ENCODE results near the gene HOXC11. TPM values are rescaled to one million over a fixed set of nuclear protein-coding genes. Genes with fewer than 3 reads are reported as not detected.

The HOXC11 gene
- total RNA-seq, 2 donors from 2014 or later = not detected

GRCh38 chr12:53987787-53988230, 14.9 kb downstream of the HOXC11 start:
- intact Hi-C loops (cut with DNase I) = no loop called here
- TF ChIP-seq POLR2AphosphoS5 (IDR thresholded peaks at IDR 0.05) (no peak), POLR2A (IDR thresholded peaks at IDR 0.05) (no peak)
- TF ChIP-seq, protein P1, sequence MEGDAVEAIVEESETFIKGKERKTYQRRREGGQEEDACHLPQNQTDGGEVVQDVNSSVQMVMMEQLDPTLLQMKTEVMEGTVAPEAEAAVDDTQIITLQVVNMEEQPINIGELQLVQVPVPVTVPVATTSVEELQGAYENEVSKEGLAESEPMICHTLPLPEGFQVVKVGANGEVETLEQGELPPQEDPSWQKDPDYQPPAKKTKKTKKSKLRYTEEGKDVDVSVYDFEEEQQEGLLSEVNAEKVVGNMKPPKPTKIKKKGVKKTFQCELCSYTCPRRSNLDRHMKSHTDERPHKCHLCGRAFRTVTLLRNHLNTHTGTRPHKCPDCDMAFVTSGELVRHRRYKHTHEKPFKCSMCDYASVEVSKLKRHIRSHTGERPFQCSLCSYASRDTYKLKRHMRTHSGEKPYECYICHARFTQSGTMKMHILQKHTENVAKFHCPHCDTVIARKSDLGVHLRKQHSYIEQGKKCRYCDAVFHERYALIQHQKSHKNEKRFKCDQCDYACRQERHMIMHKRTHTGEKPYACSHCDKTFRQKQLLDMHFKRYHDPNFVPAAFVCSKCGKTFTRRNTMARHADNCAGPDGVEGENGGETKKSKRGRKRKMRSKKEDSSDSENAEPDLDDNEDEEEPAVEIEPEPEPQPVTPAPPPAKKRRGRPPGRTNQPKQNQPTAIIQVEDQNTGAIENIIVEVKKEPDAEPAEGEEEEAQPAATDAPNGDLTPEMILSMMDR (IDR thresholded peaks at IDR 0.05) = no peak
- Histone ChIP-seq H3K4me3 (no peak overlapping the region), H3K27ac (no peak overlapping the region), H3K36me3 (no peaks in the 10 kb centered on the region), H3K9me3 (no peaks in the 10 kb centered on the region), H3K4me1 (replicated peaks) (no peaks in the 10 kb centered on the region), H3K27me3 (replicated peaks; ENCODE audit: insufficient read depth) (peaks cover 79% of the 10 kb centered on the region)
- no peak for DNase-seq (ENCODE audit: low spot score)
- WGBS = 28% methylated on average over 4 of the region's 4 CpGs

- intact Hi-C loops (cut with DNase I) = no loop called here
- Histone ChIP-seq H3K4me3 (no peak overlapping the region), H3K27ac (no peak overlapping the region), H3K4me1 (replicated peaks) (no peaks in the 10 kb centered on the region), H3K9me3 (no peaks in the 10 kb centered on the region), H3K27me3 (replicated peaks; ENCODE audit: insufficient read depth) (peaks cover 78% of the 10 kb centered on the region), H3K36me3 (no peaks in the 10 kb centered on the region)
- no peak for DNase-seq (ENCODE audit: low spot score)
- TF ChIP-seq POLR2AphosphoS5 (IDR thresholded peaks at IDR 0.05) (no peak), POLR2A (IDR thresholded peaks at IDR 0.05) (no peak)
- TF ChIP-seq, protein P1 (IDR thresholded peaks at IDR 0.05) = no peak
- WGBS = 15% methylated on average over 5 of the region's 5 CpGs
Observed at GRCh38 chr12:53988541-53989226, 15.8 kb downstream of the HOXC11 start.

DNA sequence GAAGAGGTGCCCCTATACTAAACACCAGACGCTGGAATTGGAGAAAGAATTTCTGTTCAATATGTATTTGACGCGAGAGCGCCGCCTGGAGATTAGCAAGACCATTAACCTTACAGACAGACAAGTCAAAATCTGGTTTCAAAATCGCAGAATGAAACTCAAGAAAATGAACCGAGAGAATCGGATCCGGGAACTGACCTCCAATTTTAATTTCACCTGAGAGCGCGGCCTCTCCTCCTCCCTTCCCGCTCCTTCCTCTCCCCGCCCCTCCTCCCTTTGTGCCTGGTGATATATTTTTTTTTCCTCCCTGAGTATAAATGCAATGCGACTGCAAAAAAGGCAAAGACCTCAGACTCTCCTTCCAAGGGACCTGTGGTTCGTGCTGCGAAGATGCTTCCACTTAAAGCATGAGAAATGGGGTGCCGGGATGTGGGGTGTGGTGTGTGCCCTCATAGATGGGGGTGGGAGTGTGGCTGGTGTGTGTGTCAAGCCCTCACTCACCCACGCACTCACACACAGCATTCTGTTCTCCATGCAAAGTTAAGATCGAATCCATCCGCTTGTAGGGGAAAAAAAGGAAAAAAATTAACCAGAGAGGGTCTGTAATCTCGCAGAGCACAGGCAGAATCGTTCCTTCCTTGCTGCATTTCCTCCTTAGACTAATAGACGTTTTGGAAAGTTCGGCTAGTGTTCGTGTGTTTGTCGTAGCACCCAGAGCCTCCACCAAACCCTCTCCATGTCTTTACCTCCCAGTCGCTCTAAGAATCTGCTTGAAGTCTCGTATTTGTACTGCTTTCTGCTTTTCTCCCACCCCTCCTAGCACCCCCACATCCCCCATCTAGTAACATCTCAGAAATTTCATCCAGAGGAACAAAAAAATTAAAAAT, 16.5 kb downstream of the HOXC11 start:
- Histone ChIP-seq H3K4me3 (no peak overlapping the region), H3K4me1 (replicated peaks) (no peaks in the 10 kb centered on the region)
- 9% methylated on average over 28 of the region's 28 CpGs for WGBS

GRCh38 chr12:53990311-53991076, 17.6 kb downstream of the HOXC11 start:
- intact Hi-C loops (cut with DNase I) = no loop called here
- Histone ChIP-seq H3K9me3 (no peaks in the 10 kb centered on the region), H3K27me3 (replicated peaks; ENCODE audit: insufficient read depth) (peaks cover 73% of the 10 kb centered on the region), H3K27ac (no peak overlapping the region), H3K4me3 (no peak overlapping the region), H3K4me1 (replicated peaks) (no peaks in the 10 kb centered on the region), H3K36me3 (no peaks in the 10 kb centered on the region)
- 5% methylated on average over 27 of the region's 27 CpGs for WGBS
- DNase-seq (ENCODE audit: low spot score) = no peak
- TF ChIP-seq, protein P1 (IDR thresholded peaks at IDR 0.05) = no peak
- TF ChIP-seq POLR2A (IDR thresholded peaks at IDR 0.05) (no peak), POLR2AphosphoS5 (IDR thresholded peaks at IDR 0.05) (no peak)

More for the DNA sequence above, 16.5 kb downstream of the HOXC11 start:
- peak; percentile 30 for DNase-seq (ENCODE audit: low spot score)
- Histone ChIP-seq H3K27me3 (replicated peaks; ENCODE audit: insufficient read depth) (peaks cover 74% of the 10 kb centered on the region), H3K9me3 (no peaks in the 10 kb centered on the region), H3K36me3 (no peaks in the 10 kb centered on the region), H3K27ac (no peak overlapping the region)
- intact Hi-C loops (cut with DNase I) = no loop called here
- no peak for TF ChIP-seq POLR2AphosphoS5 (IDR thresholded peaks at IDR 0.05)
- TF ChIP-seq, protein P1 (IDR thresholded peaks at IDR 0.05) = peak in 2 of 4 experiments; percentile 14 to 52

Measured in prostate gland (tissue), 2 donors.